Peyer's patch (tissue), 4 donors: ENCODE measurements around the gene NCOA7. TPM values are rescaled to one million over a fixed set of nuclear protein-coding genes. Genes with fewer than 3 reads are reported as not detected.

Experiments used
- DNase-seq, 3 donors: peaks; one replicate each; pipeline ENCODE4 v3.0.0-alpha.2; 2017 to 2019
- H3K27ac ChIP-seq, 4 donors: fragments of 200-600 bp; sonication (generic); one replicate each; pipeline ENCODE4 v1.5.1; 2016 to 2019
- H3K27me3 ChIP-seq, 2 donors: fragments of 200-600 bp; sonication (generic); one replicate each; pipeline ENCODE4 v1.5.1; 2019
- H3K36me3 ChIP-seq, 3 donors: fragments of 200-600 bp; sonication (generic); one replicate each; pipeline ENCODE4 v1.5.1; 2016 to 2019
- H3K4me1 ChIP-seq, 4 donors: fragments of 200-600 bp; sonication (generic); one replicate each; pipeline ENCODE4 v1.5.1; 2016 to 2019
- H3K4me3 ChIP-seq, 4 donors: fragments of 200-600 bp; sonication (generic); 1 replicate in 3 of 4; 2 replicates in 1 of 4; pipeline ENCODE4 v1.5.1; 2016 to 2019; ENCODE audit warnings: mild to moderate bottlenecking in 1 of 4
- H3K9me3 ChIP-seq, 4 donors: fragments of 200-600 bp; sonication (generic); one replicate each; pipeline ENCODE4 v1.5.1; 2016 to 2019; ENCODE audit warnings: mild to moderate bottlenecking in 1 of 4
- POLR2A ChIP-seq, 2 donors: fragments of 450-650 bp; IDR thresholded peaks; one replicate each; pipeline ENCODE4 v1.5.1; 2017; ENCODE audit warnings: antibody characterized with exemption in 2 of 2, mild to moderate bottlenecking in 2 of 2, moderate library complexity in 2 of 2
- total RNA-seq, 4 donors: library from RNA; depleted of rRNA; stranded (reverse); fragments of >200 nt; gene quantifications; one replicate each; pipeline ENCODE4 v1.1.0, GENCODE V29; 2016
- TF ChIP-seq, protein P1 (sequence below), 6 experiments: fragments of 450-650 bp in 4 of 6; fragments of 200-600 bp in 2 of 6; sonication (generic) in 1 of 6; IDR thresholded peaks; one replicate each; pipeline ENCODE4 v1.5.1; 2017 to 2019; ENCODE audit warnings: antibody characterized with exemption in 6 of 6, mild to moderate bottlenecking in 3 of 6, moderate library complexity in 1 of 6

Gene NCOA7
- total RNA-seq, 4 donors from 2014 or later = 15.4 to 80.9 (median 27.7) TPM

DNA sequence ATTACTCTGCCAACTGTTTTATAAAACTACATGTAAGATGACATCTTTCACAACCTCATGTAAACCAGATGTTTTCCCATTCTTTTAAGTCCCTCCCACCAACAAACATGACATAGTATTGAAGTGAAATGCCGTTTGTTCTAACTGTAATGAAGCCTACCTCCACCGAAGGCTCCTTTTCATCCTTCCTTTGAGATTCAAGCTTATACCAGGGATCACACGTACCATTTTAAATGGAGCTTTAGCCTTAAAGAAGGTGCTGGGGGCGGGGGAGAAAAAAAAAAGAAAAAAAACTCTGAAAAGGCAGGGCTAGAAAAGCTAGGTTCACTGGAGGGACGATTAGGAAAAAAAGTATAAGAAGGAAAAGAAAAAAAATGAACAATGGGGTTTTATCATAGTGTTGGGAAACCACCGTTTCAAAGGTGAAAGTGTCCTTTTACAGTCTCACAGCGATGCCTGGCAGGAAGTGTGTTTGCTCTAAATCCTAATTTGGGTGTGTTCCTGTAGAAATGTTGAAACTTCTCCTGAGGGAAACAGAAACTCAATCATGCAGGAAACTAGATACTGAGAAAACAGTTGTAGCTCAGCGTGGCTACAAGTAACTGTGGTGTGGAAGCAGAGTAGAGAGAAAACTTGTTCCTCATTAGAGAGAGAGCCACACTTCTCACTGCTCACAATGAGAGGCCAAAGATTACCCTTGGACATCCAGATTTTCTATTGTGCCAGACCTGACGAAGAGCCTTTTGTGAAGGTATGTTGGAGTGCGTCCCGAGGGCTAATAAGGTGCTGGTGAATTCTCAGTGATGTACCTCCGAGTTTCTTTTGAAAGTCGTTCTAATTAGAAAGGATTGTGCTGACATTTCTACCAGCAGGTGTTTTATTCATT is 128.2 kb downstream of the NCOA7 start:
- H3K9me3 ChIP-seq = no peaks in the 10 kb centered on the region
- peak overlapping the region in 3 of 4 donors; percentile 16 to 59 (median 46) for H3K4me3 ChIP-seq
- peak; percentile 68 to 70 for TF ChIP-seq POLR2A (IDR thresholded peaks at IDR 0.05)
- TF ChIP-seq, protein P1, sequence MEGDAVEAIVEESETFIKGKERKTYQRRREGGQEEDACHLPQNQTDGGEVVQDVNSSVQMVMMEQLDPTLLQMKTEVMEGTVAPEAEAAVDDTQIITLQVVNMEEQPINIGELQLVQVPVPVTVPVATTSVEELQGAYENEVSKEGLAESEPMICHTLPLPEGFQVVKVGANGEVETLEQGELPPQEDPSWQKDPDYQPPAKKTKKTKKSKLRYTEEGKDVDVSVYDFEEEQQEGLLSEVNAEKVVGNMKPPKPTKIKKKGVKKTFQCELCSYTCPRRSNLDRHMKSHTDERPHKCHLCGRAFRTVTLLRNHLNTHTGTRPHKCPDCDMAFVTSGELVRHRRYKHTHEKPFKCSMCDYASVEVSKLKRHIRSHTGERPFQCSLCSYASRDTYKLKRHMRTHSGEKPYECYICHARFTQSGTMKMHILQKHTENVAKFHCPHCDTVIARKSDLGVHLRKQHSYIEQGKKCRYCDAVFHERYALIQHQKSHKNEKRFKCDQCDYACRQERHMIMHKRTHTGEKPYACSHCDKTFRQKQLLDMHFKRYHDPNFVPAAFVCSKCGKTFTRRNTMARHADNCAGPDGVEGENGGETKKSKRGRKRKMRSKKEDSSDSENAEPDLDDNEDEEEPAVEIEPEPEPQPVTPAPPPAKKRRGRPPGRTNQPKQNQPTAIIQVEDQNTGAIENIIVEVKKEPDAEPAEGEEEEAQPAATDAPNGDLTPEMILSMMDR (IDR thresholded peaks at IDR 0.05) = no peak
- peak overlapping the region; percentile 18 to 88 (median 71) for H3K27ac ChIP-seq
- no peaks in the 10 kb centered on the region for H3K27me3 ChIP-seq
- H3K36me3 ChIP-seq = peaks cover 0 to 30% (median 0%) of the 10 kb centered on the region in 3 donors
- peak in 2 of 3 donors; percentile 29 to 58 for DNase-seq
- peaks cover 0 to 13% (median 0%) of the 10 kb centered on the region in 4 donors for H3K4me1 ChIP-seq

DNA sequence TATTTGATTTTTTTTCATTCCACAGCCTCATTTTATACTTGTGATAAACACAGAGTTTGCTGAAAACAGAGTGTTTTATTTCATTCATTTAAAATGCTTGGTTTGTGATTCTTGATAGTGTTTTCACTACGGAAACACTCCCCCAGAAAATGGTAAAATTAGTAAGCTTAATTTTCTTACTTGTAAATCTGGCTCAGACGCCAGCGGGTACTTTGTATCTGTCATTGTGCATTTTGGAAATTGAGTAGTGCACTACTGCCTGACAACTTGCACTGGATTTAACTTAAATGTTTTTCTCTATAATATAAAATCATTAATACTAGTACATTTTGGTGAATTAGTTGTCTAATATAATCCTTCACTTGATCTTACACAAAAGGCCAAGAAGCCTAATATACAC is 128.9 kb downstream of the NCOA7 start:
- DNase-seq = no peak
- Histone ChIP-seq H3K9me3 (no peaks in the 10 kb centered on the region), H3K4me3 (peak overlapping the region in 3 of 4 donors; percentile 16 to 59 (median 46)), H3K27ac (peak overlapping the region; percentile 18 to 88 (median 71)), H3K36me3 (peaks cover 0 to 36% (median 0%) of the 10 kb centered on the region in 3 donors), H3K27me3 (no peaks in the 10 kb centered on the region), H3K4me1 (peaks cover 0 to 18% (median 0%) of the 10 kb centered on the region in 4 donors)
- no peak for TF ChIP-seq POLR2A (IDR thresholded peaks at IDR 0.05)
- TF ChIP-seq, protein P1 (IDR thresholded peaks at IDR 0.05) = no peak

DNA sequence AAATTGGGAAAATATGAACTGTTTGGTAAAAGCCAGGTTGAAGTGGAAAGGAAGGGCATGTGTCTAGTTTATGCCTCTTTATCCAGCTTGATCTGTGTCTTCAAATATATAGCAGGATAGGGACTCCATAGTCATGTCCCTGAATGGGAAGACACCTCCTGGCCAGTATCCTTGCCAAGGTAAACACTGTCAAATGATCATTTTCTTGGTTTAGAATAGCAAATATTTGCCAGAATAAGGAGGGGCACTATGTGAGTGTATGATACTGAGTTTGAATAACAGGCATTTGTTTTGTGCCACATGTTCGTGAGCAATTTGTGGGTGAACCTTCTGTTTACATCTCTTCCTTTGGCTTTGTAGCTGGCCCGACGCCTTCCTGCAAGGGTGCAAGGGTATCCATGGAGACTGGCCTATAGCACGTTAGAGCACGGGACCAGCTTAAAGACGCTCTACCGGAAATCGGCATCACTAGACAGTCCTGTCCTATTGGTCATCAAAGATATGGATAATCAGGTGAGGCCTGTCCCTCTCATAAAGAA is 131.6 kb downstream of the NCOA7 start:
- DNase-seq = no peak
- Histone ChIP-seq H3K4me3 (no peak overlapping the region), H3K27ac (no peak overlapping the region), H3K27me3 (no peaks in the 10 kb centered on the region), H3K9me3 (no peaks in the 10 kb centered on the region), H3K4me1 (peaks cover 0 to 21% (median 0%) of the 10 kb centered on the region in 4 donors), H3K36me3 (peaks cover 0 to 41% (median 0%) of the 10 kb centered on the region in 3 donors)
- no peak for TF ChIP-seq POLR2A (IDR thresholded peaks at IDR 0.05)
- TF ChIP-seq, protein P1 (IDR thresholded peaks at IDR 0.05) = no peak

- peaks cover 0 to 50% (median 0%) of the 10 kb centered on the region in 3 donors for H3K36me3 ChIP-seq
These were observed 132.7 kb downstream of the NCOA7 start for GRCh38 chr6:125923366-125923877.

GRCh38 chr6:125924169-125924568 is 133.4 kb downstream of the NCOA7 start:
- Histone ChIP-seq H3K27ac (peak overlapping the region in 1 of 4 donors; percentile 11), H3K4me3 (no peak overlapping the region), H3K9me3 (no peaks in the 10 kb centered on the region), H3K4me1 (peaks cover 0 to 15% (median 0%) of the 10 kb centered on the region in 4 donors), H3K36me3 (peaks cover 0 to 55% (median 0%) of the 10 kb centered on the region in 3 donors), H3K27me3 (no peaks in the 10 kb centered on the region)
- TF ChIP-seq POLR2A (IDR thresholded peaks at IDR 0.05) = no peak
- TF ChIP-seq, protein P1 (IDR thresholded peaks at IDR 0.05) = no peak
- DNase-seq = no peak

More at GRCh38 chr6:125923366-125923877, 132.7 kb downstream of the NCOA7 start:
- Histone ChIP-seq H3K4me1 (peaks cover 0 to 16% (median 0%) of the 10 kb centered on the region in 4 donors), H3K4me3 (no peak overlapping the region), H3K27ac (peak overlapping the region in 1 of 4 donors; percentile 12), H3K9me3 (no peaks in the 10 kb centered on the region), H3K27me3 (no peaks in the 10 kb centered on the region)
- no peak for DNase-seq
- TF ChIP-seq, protein P1 (IDR thresholded peaks at IDR 0.05) = no peak
- no peak for TF ChIP-seq POLR2A (IDR thresholded peaks at IDR 0.05)
